Activated naive CD4-positive, alpha-beta T cell treated with anti-CD3 and anti-CD28 coated beads, Interleukin-2, amount 50 U/mL, for 72 hours (primary cell): ENCODE measurements around the gene DIO2. TPM values are rescaled to one million over a fixed set of nuclear protein-coding genes. Genes with fewer than 3 reads are reported as not detected.

Source experiments
- ATAC-seq, 2 donors: fragments of 150-1000 bp; cut with Tn5 transposase; 2 replicates each; pipeline ENCODE4 v1.10.0; 2021; ENCODE audit warnings: mild to moderate bottlenecking in 2 of 2, moderate library complexity in 2 of 2
- DNase-seq, 2 donors: peaks; one replicate each; pipeline ENCODE4 v3.0.0; 2021 to 2022; ENCODE audit warnings: low spot score in 2 of 2
- H3K27ac Mint-ChIP-seq, 2 donors: one replicate each; pipeline ENCODE4 v1.8.0; 2022; ENCODE audit warnings: mild to moderate bottlenecking in 2 of 2, mixed read lengths in 2 of 2
- H3K36me3 Mint-ChIP-seq, 2 donors: one replicate each; pipeline ENCODE4 v1.8.0; 2022; ENCODE audit warnings: mixed read lengths in 2 of 2
- H3K9me3 Mint-ChIP-seq, 2 donors: one replicate each; pipeline ENCODE4 v1.8.0; 2022; ENCODE audit warnings: mixed read lengths in 2 of 2
- total RNA-seq, 2 donors: library from RNA; stranded (reverse); gene quantifications; one replicate each; pipeline ENCODE4 v1.2.3, GENCODE V29; 2022

Gene DIO2
- under 1 TPM in 1 of 2 donors, not detected in 1; 0.21 TPM for total RNA-seq

DNA sequence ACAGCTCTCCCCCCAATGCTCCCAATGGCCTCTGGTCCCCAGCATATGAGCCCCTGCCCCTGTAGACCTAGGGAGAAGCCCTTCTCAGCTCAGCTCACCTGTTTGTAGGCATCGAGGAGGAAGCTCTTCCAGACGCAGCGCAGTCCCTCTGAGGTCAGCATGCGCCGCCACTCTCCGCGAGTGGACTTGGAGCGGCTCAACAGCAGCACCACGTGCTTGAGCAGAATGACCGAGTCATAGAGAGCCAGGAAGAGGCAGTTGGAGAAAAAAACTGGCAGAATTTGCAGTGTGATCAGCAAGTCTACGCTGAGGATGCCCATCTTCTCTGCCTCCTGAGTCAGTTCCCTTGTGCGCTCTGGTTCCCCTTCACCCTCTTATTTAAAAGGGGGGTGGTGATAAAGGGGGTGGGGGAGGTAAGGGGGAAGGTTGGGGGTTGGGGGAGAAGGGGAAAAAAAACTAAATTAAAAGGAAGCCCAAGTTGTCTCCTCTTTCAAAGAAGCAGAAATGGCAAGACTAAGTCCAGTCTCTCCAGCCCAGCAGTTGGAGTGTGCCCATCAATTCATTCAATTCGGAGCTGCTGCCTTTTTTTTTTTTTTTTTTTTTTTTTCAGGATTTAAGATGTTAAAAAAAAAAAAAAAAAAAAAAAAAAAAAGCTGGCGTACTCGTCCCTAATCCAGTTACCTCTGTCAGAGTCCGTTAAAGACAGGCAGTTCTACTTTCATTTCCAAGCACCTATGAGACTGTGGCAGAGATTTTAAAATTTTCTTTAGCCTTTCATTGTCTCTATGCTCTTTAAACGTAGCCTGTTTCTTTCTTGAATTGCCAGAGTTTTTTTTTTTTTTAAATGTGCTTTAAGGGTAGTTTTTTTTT, at the start of gene DIO2:
Gene DIO2, minus strand, starts transcription at position 352 of the 870 bp plus-strand sequence. Its CDS starts 32 bp downstream, at position 320.
- ATAC-seq (no peak), DNase-seq (no peak)
- H3K9me3 Mint-ChIP-seq = peaks cover 3 to 6% of the 10 kb centered on the region in 2 donors
- no peak within 1 kb of the TSS for H3K27ac Mint-ChIP-seq
- H3K36me3 Mint-ChIP-seq = peaks cover 0 to 4% of the 10 kb centered on the region in 2 donors

DNA sequence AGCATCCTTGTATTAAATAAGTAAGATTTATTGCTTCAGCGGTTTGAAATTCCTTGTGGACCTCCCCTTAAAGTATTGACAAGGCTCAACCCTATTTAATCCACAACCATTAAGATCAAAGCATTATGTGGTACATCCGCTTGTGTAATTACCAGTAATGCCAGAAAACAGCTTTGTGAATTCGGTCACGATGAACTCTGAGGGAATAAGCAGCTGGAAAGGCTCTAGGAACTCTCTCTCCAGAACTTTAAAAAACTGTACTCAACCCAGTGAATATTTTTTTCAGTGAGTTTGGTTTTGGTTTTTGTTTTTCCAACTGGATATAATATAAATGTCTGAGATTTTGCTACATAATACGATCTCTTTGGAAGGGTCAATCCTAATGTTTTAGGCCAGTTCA, 49.3 kb upstream of the DIO2 start:
- H3K9me3 Mint-ChIP-seq = peaks cover 6 to 16% of the 10 kb centered on the region in 2 donors
- no peaks in the 10 kb centered on the region for H3K36me3 Mint-ChIP-seq
- no peak overlapping the region for H3K27ac Mint-ChIP-seq
- ATAC-seq (no peak), DNase-seq (no peak)

DNA sequence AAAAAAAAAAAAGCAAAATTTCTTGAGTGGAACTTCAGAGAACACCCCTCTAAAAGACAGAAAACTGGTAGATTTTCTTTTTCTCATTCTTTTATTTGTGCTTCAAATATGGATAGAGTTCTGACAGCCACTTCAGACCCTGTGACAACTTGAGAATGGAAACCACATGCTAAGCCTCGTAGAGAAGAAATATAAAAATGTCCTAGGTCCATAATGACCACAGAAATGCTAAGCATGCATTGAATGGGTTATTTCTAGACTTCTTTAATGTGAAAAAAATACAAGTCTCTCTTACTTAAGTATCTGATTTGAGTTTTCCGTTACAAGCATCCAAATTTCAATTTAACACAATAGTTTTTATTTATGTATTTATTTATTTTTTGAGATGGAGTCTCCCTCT, 28.3 kb upstream of the DIO2 start:
- Mint-ChIP-seq H3K27ac (no peak overlapping the region), H3K9me3 (peaks cover 24 to 27% of the 10 kb centered on the region in 2 donors), H3K36me3 (peaks cover 8 to 20% of the 10 kb centered on the region in 2 donors)
- DNase-seq (no peak), ATAC-seq (no peak)

DNA sequence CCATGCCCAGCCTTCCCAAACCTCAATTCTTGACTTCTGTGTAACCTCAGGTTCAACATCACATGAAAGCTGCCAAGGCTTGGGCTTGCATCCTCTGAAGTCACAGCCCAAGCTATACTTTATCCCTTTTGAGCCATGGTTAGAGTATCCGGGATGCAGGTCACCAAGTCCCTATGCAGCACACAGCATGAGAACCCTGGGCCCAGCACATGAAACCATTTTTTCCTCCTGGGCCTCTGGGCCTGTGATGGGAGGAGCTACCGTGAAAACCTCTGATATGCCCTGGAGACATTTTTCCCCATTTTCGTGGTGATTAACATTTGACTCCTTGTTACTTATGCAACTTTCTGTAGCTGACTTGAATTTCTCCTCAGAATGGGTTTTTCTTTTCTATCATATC, 25.8 kb upstream of the DIO2 start:
- DNase-seq (no peak), ATAC-seq (no peak)
- no peak overlapping the region for H3K27ac Mint-ChIP-seq
- H3K36me3 Mint-ChIP-seq = peaks cover 8 to 20% of the 10 kb centered on the region in 2 donors
- peaks cover 25 to 27% of the 10 kb centered on the region in 2 donors for H3K9me3 Mint-ChIP-seq

DNA sequence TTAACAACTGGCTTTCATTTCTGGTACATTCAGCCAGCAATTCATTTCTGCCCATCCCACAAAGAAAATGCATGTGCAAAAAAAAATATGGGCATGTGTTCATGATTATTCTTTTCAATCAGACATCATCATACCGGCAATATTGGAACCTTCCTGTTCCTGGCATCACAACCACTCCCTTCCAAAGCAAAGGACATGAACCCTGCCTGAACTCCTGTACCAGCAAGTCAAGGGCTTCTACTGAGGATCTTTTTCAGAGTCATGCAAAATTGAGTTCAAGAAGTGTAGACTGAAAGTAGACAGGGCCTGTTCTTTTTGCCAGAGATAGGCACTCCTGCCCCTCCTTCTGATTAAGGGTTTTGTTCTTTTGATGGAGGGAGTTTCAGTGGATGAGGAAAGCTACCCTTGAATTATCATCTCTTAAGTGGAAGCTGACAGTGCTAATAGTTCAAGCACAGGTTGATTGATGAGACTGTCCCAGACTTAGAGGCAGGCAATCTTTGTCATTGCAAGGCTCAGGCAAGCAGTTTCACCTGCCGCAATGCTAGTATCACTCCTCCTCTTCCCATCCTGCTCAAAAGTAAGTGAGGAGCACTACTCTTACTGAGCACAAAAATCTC, 22.3 kb upstream of the DIO2 start:
- Mint-ChIP-seq H3K27ac (no peak overlapping the region), H3K9me3 (peaks cover 28 to 37% of the 10 kb centered on the region in 2 donors)

DNA sequence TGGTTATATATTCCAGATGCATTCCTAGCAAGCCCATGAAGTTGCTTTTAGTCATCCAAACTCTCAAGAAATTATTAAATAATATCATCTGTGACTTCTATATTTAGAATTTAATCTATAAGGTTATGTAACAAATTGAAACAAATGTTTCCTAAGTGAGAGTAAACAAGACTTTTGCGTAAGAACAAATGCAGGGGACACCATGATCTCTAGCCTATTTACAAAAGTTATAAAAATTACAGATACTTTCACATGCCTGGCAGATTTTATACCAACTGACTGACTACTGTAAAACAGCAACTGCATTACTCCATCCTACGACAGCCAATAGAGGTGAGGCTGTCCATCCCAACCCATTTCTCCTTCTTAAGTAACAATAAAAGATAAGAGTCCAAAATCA, 20.4 kb upstream of the DIO2 start:
- DNase-seq = no peak
- H3K27ac Mint-ChIP-seq = no peak overlapping the region
- peaks cover 0 to 17% of the 10 kb centered on the region in 2 donors for H3K36me3 Mint-ChIP-seq
- ATAC-seq = no peak
- peaks cover 23 to 32% of the 10 kb centered on the region in 2 donors for H3K9me3 Mint-ChIP-seq

More for the DNA sequence above, 22.3 kb upstream of the DIO2 start:
- peaks cover 8 to 20% of the 10 kb centered on the region in 2 donors for H3K36me3 Mint-ChIP-seq
- no peak for DNase-seq
- ATAC-seq = no peak

DNA sequence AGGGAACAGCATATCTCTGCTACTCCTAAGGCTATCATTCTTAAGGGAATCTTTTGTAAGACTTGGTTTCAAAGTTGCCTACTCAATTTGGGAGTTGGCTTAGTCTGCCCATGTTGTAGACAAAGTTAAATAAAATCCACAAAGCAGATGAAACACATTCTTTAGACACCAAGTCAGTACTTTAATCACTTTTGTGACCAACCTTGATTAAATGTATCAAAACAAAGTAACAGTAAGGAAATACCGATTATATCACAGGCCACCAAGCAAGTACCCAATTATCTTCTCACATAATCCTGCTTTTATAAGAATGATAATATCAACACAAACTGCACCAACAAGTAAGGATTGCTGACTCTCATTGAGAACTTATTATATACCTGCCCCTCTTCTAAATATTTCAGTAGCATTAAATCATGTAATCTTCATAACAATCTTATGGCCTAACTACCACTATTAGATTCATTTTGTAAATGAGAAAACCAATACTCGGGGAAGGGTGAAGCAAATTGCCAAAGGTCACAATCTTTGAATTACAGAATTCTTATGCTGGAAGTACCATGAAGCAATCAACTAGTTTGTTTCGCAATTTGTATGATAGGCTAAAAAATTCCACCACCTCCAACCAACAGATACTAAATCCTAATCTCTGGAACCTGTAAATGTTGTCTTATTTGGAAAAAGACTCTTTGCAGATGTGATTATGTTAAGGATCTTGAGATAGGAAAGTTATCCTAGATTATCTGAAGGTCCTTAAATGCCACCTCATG, 12.6 kb upstream of the DIO2 start:
- Mint-ChIP-seq H3K9me3 (peaks cover 6 to 10% of the 10 kb centered on the region in 2 donors), H3K36me3 (peaks cover 0 to 8% of the 10 kb centered on the region in 2 donors), H3K27ac (no peak overlapping the region)
- no peak for DNase-seq
- no peak for ATAC-seq

DNA sequence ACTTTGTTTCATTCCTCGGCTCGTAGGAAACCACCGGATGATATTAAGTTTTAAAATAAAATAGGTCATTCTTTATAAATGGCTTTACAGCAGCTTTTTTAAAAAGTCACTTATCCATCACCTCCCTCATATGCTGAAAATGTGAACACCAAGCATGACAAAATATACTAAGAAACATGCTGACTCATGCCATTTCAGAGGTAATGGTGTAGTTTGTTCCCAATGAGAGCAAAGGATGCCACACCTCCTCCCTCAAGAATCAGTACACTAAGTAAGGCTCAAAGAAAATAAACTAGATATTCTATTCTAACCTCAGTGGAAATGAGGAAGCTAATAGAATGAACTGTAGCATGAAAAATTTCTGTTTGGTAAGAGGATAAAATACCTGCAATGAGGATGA, 5.5 kb upstream of the DIO2 start:
- DNase-seq (no peak), ATAC-seq (no peak)
- Mint-ChIP-seq H3K27ac (no peak overlapping the region), H3K9me3 (peaks cover 4 to 5% of the 10 kb centered on the region in 2 donors), H3K36me3 (peaks cover 0 to 4% of the 10 kb centered on the region in 2 donors)

DNA sequence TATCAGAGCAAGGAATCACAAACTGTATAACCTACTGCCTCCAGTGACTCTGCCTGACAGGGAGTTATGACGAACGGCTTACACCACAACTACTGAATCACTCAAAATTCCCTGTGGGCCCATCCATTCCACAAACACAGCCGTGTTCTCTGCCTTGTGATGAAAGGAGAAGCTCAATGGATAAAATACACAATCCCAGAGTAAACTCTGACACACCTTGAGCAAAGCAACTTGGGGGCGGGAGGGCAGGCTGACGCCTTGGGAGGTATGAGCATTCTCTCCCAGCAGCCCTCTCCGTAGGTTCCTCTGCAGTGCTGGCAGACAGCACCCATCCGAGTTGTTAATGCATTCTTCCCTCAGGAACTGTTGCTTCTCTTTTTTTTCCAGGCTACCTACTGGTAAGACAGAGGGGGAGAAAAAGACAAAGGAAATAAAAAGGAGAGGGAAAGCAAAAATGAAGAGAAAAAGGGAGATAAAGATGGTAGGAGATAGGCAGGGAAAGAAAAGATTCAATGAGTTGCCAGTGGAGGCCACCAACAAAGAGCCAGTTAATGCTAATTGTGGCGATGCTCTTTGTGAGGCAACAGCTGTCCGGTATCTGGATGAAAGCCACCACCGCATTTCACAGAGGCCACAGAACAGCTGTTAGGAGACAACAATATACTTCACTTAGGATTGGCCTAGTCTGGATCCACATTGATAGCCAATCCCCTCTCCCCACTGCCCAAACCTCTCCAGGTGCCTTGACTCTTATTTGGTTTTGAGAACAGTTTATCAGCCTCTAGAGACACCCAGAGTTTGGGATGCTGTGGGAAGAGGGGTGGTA, 4.7 kb upstream of the DIO2 start:
- Mint-ChIP-seq H3K9me3 (peaks cover 4 to 5% of the 10 kb centered on the region in 2 donors), H3K27ac (no peak overlapping the region), H3K36me3 (peaks cover 0 to 4% of the 10 kb centered on the region in 2 donors)
- no peak for ATAC-seq
- DNase-seq = no peak

DNA sequence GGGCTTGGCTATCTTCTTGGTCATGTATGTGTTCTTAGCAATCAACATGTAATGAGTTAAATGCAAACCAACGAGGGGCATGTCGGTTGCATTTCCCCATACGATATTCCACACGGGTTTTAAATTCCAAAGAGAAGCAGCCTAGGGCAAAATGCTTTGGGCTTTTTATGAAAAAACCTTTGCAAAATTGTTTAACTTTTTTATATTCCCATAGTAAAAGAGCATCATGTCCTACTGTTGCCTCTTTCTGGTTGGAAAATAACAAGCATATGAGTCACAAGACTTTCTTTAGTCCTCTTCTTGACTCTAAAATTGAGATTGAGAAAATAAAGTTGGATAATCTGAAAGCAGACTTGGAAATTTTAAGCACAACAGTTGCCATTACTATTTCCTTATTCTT, 3.8 kb upstream of the DIO2 start:
- Mint-ChIP-seq H3K27ac (no peak overlapping the region), H3K36me3 (peaks cover 0 to 4% of the 10 kb centered on the region in 2 donors), H3K9me3 (peaks cover 4 to 8% of the 10 kb centered on the region in 2 donors)
- DNase-seq (no peak), ATAC-seq (no peak)

DNA sequence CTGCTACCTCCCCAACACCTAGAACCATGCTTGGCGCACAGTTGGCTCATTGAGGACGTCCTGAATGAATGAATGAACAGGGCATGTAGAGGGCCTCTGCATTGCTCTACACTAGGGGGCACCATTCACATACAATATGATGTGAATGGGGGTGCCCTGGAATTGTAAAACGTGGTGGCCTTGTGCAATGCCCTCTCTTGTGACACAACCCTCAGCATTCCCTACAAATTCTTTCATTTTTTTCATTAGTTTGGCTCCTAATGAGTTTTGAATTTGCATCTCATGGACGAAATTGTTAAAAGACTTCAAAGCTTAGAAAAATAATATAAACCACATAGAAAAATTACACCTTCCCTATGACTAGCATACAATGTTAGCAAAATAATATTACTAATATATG, 2.3 kb upstream of the DIO2 start:
- no peak overlapping the region for H3K27ac Mint-ChIP-seq

DNA sequence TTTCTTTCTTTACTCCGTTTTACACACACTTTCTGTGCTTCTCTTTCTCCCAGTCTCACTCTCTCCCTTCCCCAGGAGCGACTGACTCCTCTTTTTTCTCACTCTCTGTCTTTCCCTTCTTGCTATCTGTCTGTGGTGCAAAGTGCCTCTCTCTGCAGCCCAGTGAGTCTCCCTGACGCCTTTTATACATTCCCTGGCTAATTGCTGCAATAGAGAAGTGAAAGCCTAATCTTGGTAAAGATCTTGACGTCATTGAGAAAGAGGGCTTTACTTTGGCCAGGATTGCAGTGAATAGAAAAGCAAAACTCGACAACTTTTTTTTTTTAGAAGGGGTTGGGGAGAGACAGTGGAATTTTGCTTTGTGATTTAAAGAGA, 706 bp upstream of the DIO2 start:
- Mint-ChIP-seq H3K9me3 (peaks cover 4 to 5% of the 10 kb centered on the region in 2 donors), H3K36me3 (peaks cover 0 to 4% of the 10 kb centered on the region in 2 donors), H3K27ac (no peak overlapping the region)
- DNase-seq = no peak
- ATAC-seq = no peak

More for the DNA sequence above, 2.3 kb upstream of the DIO2 start:
- H3K36me3 Mint-ChIP-seq = peaks cover 0 to 4% of the 10 kb centered on the region in 2 donors
- H3K9me3 Mint-ChIP-seq = peaks cover 4 to 8% of the 10 kb centered on the region in 2 donors
- ATAC-seq = peak; percentile 37 to 65
- peak in 1 of 2 donors; percentile 8 for DNase-seq

DNA sequence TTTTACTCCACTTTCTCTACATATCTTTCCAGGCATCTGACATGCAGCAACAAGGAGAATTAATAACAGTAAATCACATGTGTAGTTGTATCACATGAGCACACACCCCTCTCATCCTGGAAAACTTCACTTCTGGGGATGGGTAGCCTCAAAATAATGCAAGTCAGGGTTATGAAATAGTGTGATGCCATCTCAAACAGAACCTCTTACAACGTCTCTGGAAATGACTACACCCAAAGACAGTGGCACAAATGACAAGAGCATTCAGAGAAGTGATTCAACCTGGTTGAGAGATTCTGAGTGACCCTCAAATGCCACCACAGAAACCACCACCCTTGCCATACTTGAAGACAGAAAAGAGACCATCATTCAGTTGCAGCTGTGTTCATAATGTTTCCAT, 2.8 kb downstream of the DIO2 start:
- Mint-ChIP-seq H3K9me3 (peaks cover 3 to 6% of the 10 kb centered on the region in 2 donors), H3K27ac (no peak overlapping the region), H3K36me3 (no peaks in the 10 kb centered on the region)
- ATAC-seq = no peak
- no peak for DNase-seq

DNA sequence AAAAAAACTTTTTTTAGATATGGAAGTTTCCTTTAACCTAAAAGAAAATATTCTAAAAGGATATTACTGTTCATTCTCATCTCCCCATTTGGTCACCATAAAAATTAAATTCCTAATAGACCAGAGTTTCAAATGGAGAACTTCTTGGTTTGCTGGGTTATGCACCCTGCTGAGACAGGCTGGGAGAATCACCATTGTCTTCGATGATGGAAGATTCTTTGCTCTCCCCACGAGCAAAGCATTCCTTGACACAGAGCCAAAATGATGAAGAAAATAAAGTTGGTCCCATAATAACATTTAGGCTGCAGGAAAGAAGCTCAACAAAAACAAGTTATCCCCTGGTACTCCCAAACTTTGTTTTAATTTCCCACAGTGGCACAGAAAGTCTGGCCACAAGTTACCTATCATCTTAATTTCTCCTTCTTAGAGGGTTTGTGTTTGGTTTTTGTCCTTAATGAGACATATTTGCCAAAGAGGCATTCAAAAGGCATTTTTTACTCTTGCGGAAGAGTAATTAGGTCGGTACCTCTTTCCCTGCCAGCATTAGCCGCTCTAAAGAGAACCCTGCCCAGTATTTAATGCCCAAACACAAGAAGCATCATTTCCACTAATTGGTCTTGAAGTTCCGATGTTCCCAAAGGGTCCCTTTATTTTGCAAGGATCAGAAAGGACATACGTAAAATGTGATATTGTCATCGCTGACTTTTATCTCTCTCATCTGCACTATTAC, 4.8 kb downstream of the DIO2 start:
- Mint-ChIP-seq H3K9me3 (peaks cover 3 to 6% of the 10 kb centered on the region in 2 donors), H3K27ac (no peak overlapping the region), H3K36me3 (peaks cover 0 to 5% of the 10 kb centered on the region in 2 donors)
- no peak for DNase-seq
- no peak for ATAC-seq

DNA sequence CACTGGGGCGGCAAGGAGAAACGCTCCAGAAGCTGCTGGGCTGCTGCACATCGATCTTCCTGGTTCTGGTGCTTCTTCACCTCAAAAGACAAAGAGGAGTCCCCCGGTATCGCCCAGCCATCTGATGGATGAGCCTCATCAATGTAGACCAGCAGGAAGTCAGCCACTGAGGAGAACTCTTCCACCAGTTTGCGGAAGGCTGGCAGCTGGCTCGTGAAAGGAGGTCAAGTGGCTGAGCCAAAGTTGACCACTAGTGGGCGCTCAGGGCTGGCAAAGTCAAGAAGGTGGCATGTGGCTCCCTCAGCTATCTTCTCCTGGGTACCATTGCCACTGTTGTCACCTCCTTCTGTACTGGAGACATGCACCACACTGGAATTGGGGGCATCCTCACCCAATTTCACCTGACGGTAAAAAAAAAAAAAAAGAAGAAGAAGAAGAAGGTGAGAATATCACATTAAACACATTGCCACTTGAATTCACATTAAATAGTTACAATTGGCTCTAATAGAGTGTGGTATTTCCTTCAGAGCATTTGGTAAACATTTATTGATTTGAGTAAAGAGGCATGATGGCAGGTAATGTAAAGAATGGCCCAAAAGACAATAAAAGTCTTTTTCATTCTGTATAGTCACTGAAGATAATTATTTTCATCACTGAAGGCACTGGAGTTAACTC, 8.3 kb downstream of the DIO2 start:
- ATAC-seq (no peak), DNase-seq (peak in 1 of 2 donors; percentile 23)
- Mint-ChIP-seq H3K9me3 (peaks cover 3 to 11% of the 10 kb centered on the region in 2 donors), H3K36me3 (peaks cover 0 to 5% of the 10 kb centered on the region in 2 donors), H3K27ac (no peak overlapping the region)
